Loucy (cell line): ENCODE results near the gene GGT5.

Experiments used
- CTCF ChIP-seq: fragments of 200-600 bp; sonication (generic); conservative IDR thresholded peaks from 2 replicates; pipeline ENCODE4 v1.5.1; 2014; ENCODE audit warnings: mild to moderate bottlenecking, antibody characterized with exemption, low read length
- EZH2phosphoT487 ChIP-seq: fragments of 200-600 bp; IDR thresholded peaks from 2 replicates; pipeline ENCODE4 v1.6.1; 2018; ENCODE audit warnings: antibody characterized with exemption, mild to moderate bottlenecking, moderate library complexity, borderline replicate concordance

GRCh38 chr22:24236656-24237055, 8.2 kb downstream of the GGT5 start:
- TF ChIP-seq CTCF (no peak), EZH2phosphoT487 (no peak)
